SK-N-SH (cell line): ENCODE data around the gene SULF2. TPM values are rescaled to one million over a fixed set of nuclear protein-coding genes. Genes with fewer than 3 reads are reported as not detected.

ENCODE experiments used
- CTCF ChIA-PET: fragments of 300-600, 350-600 bp; formaldehyde crosslinking; extraction: SDS; loops from one replicate; lab custom pipeline; 2021; lab: Yijun Ruan, JAX
- POLR2A ChIA-PET: fragments of 350-600 bp; sonication (Branson Sonifier 250); formaldehyde crosslinking; extraction: SDS; loops from one replicate; lab custom pipeline; 2020; ENCODE audit warnings: antibody characterized with exemption, inconsistent platforms; lab: Yijun Ruan, JAX
- DNase-seq: peaks from one replicate; pipeline ENCODE4 v3.0.0; 2012
- H2AFZ ChIP-seq: fragments of 200-600 bp; sonication (generic); 2 replicates; pipeline ENCODE4 v1.8.1; 2016; ENCODE audit warnings: antibody characterized with exemption, mild to moderate bottlenecking, low read depth
- H3F3A ChIP-seq: fragments of 200-600 bp; sonication (generic); replicated peaks from 2 replicates; pipeline ENCODE3; 2016; ENCODE audit warnings: antibody characterized with exemption, mild to moderate bottlenecking; ENCODE audit not compliant: insufficient read depth
- H3K27ac ChIP-seq, 2 experiments: fragments of 200-500 bp in 1 of 2; fragments of 200-600 bp in 1 of 2; sonication (Bioruptor generic) in 1 of 2; sonication (generic), shearing (Covaris generic) in 1 of 2; 2 replicates each; pipeline versions ENCODE4 v1.5.1 to v1.6.1; 2014 to 2016; ENCODE audit warnings: low read depth in 2 of 2, inconsistent platforms in 1 of 2, low read length in 1 of 2, mild to moderate bottlenecking in 1 of 2, mixed read lengths in 1 of 2
- H3K27me3 ChIP-seq: fragments of 200-600 bp; sonication (generic), shearing (Covaris generic); 2 replicates; pipeline ENCODE4 v1.6.1; 2016; ENCODE audit warnings: mixed run types; ENCODE audit not compliant: insufficient read depth
- H3K36me3 ChIP-seq, 2 experiments: fragments of 200-500 bp in 1 of 2; fragments of 200-600 bp in 1 of 2; sonication (Bioruptor generic) in 1 of 2; sonication (generic) in 1 of 2; replicated peaks in 1 of 2; 2 replicates each; pipeline versions ENCODE3 to v1.5.1; 2014 to 2016; ENCODE audit warnings: low read length in 1 of 2, mild to moderate bottlenecking in 1 of 2; ENCODE audit not compliant: insufficient read depth in 2 of 2, control insufficient read depth in 1 of 2
- H3K4me1 ChIP-seq, 2 experiments: fragments of 200-500 bp in 1 of 2; fragments of 200-600 bp in 1 of 2; sonication (Bioruptor generic) in 1 of 2; sonication (generic), shearing (Covaris generic) in 1 of 2; 2 replicates each; pipeline versions ENCODE4 v1.5.1 to v1.6.1; 2014 to 2016; ENCODE audit warnings: low read depth in 1 of 2, low read length in 1 of 2, mixed run types in 1 of 2; ENCODE audit not compliant: insufficient read depth in 2 of 2, control insufficient read depth in 1 of 2
- H3K4me2 ChIP-seq: fragments of 200-600 bp; sonication (generic), shearing (Covaris generic); 2 replicates; pipeline ENCODE4 v1.6.1; 2017; ENCODE audit warnings: mixed run types
- H3K4me3 ChIP-seq, 2 experiments: fragments of 200-500 bp in 1 of 2; fragments of 200-600 bp in 1 of 2; sonication (Bioruptor generic) in 1 of 2; sonication (generic), shearing (Covaris generic) in 1 of 2; 2 replicates each; pipeline versions ENCODE4 v1.5.1 to v1.8.1; 2014 to 2016; ENCODE audit warnings: low read depth in 2 of 2, inconsistent platforms in 1 of 2, low read length in 1 of 2, mild to moderate bottlenecking in 1 of 2, mixed read lengths in 1 of 2, moderate library complexity in 1 of 2
- H3K79me2 ChIP-seq: fragments of 200-600 bp; sonication (generic); 2 replicates; pipeline ENCODE4 v1.8.1; 2017; ENCODE audit warnings: mild to moderate bottlenecking; ENCODE audit not compliant: insufficient read depth
- H3K9ac ChIP-seq: fragments of 200-600 bp; sonication (generic); 2 replicates; pipeline ENCODE4 v1.6.1; 2017; ENCODE audit warnings: mixed run types
- H3K9me2 ChIP-seq: fragments of 200-600 bp; sonication (generic); 2 replicates; pipeline ENCODE4 v1.6.1; 2017; ENCODE audit warnings: mixed run types
- H3K9me3 ChIP-seq: fragments of 200-600 bp; sonication (generic); 2 replicates; pipeline ENCODE4 v1.6.1; 2017; ENCODE audit warnings: mixed run types, mild to moderate bottlenecking, moderate library complexity
- H4K20me1 ChIP-seq: fragments of 200-600 bp; sonication (generic); 2 replicates; pipeline ENCODE4 v1.6.1; 2017; ENCODE audit warnings: mild to moderate bottlenecking, mixed run types; ENCODE audit not compliant: insufficient read depth
- CHD2 ChIP-seq: fragments of 150-350 bp; IDR thresholded peaks from 2 replicates; pipeline ENCODE4 v1.6.1; 2018; ENCODE audit warnings: low read length; ENCODE audit not compliant: partially characterized antibody
- EP300 ChIP-seq, 2 experiments: IDR thresholded peaks; 2 replicates each; pipeline versions ENCODE4 v1.4.0 to v1.6.1; 2012; ENCODE audit warnings: borderline replicate concordance in 1 of 2, low read depth in 1 of 2, low read length in 1 of 2
- EZH2phosphoT487 ChIP-seq: fragments of 200-600 bp; sonication (generic); IDR thresholded peaks from 2 replicates; pipeline ENCODE4 v1.6.1; 2017; ENCODE audit warnings: low read depth, mixed run types, mild to moderate bottlenecking, antibody characterized with exemption, moderate library complexity, borderline replicate concordance
- FOSL2 ChIP-seq: IDR thresholded peaks from 2 replicates; pipeline ENCODE4 v1.4.0; 2012; ENCODE audit warnings: low read depth, mild to moderate bottlenecking, moderate library complexity, borderline replicate concordance
- JUND ChIP-seq: IDR thresholded peaks from 2 replicates; pipeline ENCODE4 v1.4.0; 2012
- MXI1 ChIP-seq: IDR thresholded peaks from 2 replicates; pipeline ENCODE4 v1.6.1; 2012; ENCODE audit warnings: mild to moderate bottlenecking, low read depth, low read length, improper control_type of control experiment
- POLR2AphosphoS5 ChIP-seq: IDR thresholded peaks from 2 replicates; pipeline ENCODE4 v1.6.1; 2012; ENCODE audit warnings: low read depth, low read length
- RAD21 ChIP-seq: IDR thresholded peaks from 2 replicates; pipeline ENCODE4 v1.6.1; 2012; ENCODE audit warnings: mild to moderate bottlenecking, low read length
- RFX5 ChIP-seq: IDR thresholded peaks from 2 replicates; pipeline ENCODE4 v1.6.1; 2012; ENCODE audit warnings: mild to moderate bottlenecking, improper control_type of control experiment, low read length
- RXRA ChIP-seq: IDR thresholded peaks from 2 replicates; pipeline ENCODE4 v1.4.0; 2012; ENCODE audit warnings: low read depth, mild to moderate bottlenecking, borderline replicate concordance
- SMC3 ChIP-seq: IDR thresholded peaks from 2 replicates; pipeline ENCODE4 v1.6.1; 2012; ENCODE audit warnings: low read depth, low read length, improper control_type of control experiment
- TAF1 ChIP-seq: IDR thresholded peaks from 2 replicates; pipeline ENCODE4 v1.6.1; 2012; ENCODE audit warnings: low read depth, mild to moderate bottlenecking, low read length, moderate library complexity, borderline replicate concordance
- YY1 ChIP-seq: IDR thresholded peaks from 2 replicates; pipeline ENCODE4 v1.4.0; 2012; ENCODE audit warnings: low read depth, mild to moderate bottlenecking
- WGBS: methylation state at CpG from one replicate; pipeline ENCODE4 v1.1.6; 2017; ENCODE audit warnings: low lambda C conversion rate; 5-methylcytosine and 5-hydroxymethylcytosine counted together
- polyA plus RNA-seq, 3 experiments: library from polyadenylated mRNA; depleted of rRNA; stranded (reverse); fragments of >200 nt; gene quantifications; 2 replicates each; pipeline ENCODE4 v1.2.3, GENCODE V29; 2012
- TF ChIP-seq, protein P1 (sequence below): IDR thresholded peaks from 2 replicates; pipeline ENCODE4 v1.4.0; 2012; ENCODE audit warnings: low read depth, borderline replicate concordance
- TF ChIP-seq, protein P2 (sequence below): IDR thresholded peaks from 2 replicates; pipeline ENCODE4; 2012
- TF ChIP-seq, protein P3 (sequence below): IDR thresholded peaks from 2 replicates; pipeline ENCODE4 v1.4.0; 2012; ENCODE audit warnings: low read depth
- TF ChIP-seq, protein P4 (sequence below): fragments of 200-600 bp; sonication (generic); IDR thresholded peaks from 2 replicates; pipeline ENCODE4 v1.6.1; 2017; ENCODE audit warnings: antibody characterized with exemption, mild to moderate bottlenecking, moderate library complexity
- TF ChIP-seq, protein P5 (sequence below): IDR thresholded peaks from 2 replicates; pipeline ENCODE4 v1.6.1; 2012; ENCODE audit warnings: mild to moderate bottlenecking, low read depth, low read length, moderate library complexity

SULF2 gene
- polyA plus RNA-seq, 1 of the 3 experiments (the other 2 are of a cell fraction) = 20.2 TPM

DNA sequence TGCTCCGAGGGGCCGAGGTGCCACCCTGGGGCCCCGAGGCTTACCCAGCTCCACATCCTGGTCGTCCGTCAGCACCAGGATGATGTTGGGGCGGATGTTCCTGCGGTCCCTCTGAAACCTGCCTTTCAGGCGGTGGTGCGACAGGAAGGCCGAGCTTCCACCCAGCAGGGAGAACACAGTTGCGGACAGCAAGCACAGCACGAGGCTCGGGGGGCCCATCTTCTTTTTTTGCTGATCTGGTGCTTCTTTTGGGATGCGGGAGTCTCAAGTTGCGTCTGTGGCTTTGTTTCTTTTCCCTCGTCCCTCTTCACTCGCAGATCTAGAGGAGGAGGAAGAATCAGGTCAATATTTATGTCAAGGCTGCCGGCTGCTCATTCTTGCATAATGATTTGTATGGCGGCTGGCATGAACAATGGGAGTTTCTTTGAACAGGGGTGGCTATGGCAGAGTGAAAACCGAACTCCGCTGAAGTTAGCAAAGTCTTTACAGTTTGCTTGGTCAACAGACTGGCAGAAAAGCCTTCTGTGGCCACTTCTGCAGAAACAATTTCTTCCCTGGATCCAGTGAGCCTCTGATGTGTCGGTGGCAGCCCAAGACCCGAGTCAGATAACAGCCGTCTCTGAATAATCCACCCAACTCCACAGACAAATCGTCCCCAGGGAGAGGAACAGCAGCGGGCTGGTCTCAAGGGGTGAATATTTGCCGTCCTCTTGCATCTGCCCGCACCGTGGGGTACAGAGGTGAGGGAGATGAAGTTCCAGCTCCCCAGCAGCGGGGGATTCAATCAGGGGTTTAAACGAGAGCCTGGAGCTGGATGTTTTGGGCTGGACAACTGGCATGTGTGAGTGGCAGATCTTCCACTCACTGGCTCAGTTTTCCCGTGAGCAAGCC lies 27.9 kb downstream of the SULF2 start:
- WGBS = 87% methylated on average over 26 of the region's 32 CpGs
- Histone ChIP-seq H2AFZ (no peak overlapping the region), H3K9me2 (no peaks in the 10 kb centered on the region), H3K4me3 (no peak overlapping the region), H3K36me3 (no peaks in the 10 kb centered on the region), H3K9me3 (no peaks in the 10 kb centered on the region), H3K4me2 (no peak overlapping the region), H3K9ac (no peak overlapping the region), H3F3A (no peaks in the 10 kb centered on the region), H4K20me1 (no peaks in the 10 kb centered on the region), H3K4me1 (peaks cover 0 to 9% of the 10 kb centered on the region in 2 experiments; a peak in 1 of 4 replicates), H3K27me3 (no peaks in the 10 kb centered on the region), H3K79me2 (no peaks in the 10 kb centered on the region), H3K27ac (no peak overlapping the region)
- DNase-seq = no peak
- ChIA-PET POLR2A (no interaction called here), CTCF (interaction anchor here (1.1 kb wide), 1 partner anchor 79 kb away, joined by 3 read pairs; no protein-coding TSS in a partner anchor)
- TF ChIP-seq RAD21 (no peak), TAF1 (no peak), SMC3 (no peak), EP300 (IDR thresholded peaks at IDR 0.05; ENCODE audit: borderline replicate concordance in 1 of 2, low read depth in 1 of 2, low read length in 1 of 2) (no peak), EZH2phosphoT487 (no peak), YY1 (no peak), FOSL2 (no peak), RXRA (no peak), MXI1 (no peak), POLR2AphosphoS5 (no peak), CHD2 (no peak), RFX5 (no peak), JUND (no peak)
- TF ChIP-seq, protein P1, sequence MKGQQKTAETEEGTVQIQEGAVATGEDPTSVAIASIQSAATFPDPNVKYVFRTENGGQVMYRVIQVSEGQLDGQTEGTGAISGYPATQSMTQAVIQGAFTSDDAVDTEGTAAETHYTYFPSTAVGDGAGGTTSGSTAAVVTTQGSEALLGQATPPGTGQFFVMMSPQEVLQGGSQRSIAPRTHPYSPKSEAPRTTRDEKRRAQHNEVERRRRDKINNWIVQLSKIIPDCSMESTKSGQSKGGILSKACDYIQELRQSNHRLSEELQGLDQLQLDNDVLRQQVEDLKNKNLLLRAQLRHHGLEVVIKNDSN = no peak
- TF ChIP-seq, protein P2, sequence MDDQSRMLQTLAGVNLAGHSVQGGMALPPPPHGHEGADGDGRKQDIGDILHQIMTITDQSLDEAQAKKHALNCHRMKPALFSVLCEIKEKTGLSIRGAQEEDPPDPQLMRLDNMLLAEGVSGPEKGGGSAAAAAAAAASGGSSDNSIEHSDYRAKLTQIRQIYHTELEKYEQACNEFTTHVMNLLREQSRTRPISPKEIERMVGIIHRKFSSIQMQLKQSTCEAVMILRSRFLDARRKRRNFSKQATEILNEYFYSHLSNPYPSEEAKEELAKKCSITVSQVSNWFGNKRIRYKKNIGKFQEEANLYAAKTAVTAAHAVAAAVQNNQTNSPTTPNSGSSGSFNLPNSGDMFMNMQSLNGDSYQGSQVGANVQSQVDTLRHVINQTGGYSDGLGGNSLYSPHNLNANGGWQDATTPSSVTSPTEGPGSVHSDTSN = no peak
- TF ChIP-seq, protein P3, sequence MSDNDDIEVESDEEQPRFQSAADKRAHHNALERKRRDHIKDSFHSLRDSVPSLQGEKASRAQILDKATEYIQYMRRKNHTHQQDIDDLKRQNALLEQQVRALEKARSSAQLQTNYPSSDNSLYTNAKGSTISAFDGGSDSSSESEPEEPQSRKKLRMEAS = no peak
- TF ChIP-seq, protein P4, sequence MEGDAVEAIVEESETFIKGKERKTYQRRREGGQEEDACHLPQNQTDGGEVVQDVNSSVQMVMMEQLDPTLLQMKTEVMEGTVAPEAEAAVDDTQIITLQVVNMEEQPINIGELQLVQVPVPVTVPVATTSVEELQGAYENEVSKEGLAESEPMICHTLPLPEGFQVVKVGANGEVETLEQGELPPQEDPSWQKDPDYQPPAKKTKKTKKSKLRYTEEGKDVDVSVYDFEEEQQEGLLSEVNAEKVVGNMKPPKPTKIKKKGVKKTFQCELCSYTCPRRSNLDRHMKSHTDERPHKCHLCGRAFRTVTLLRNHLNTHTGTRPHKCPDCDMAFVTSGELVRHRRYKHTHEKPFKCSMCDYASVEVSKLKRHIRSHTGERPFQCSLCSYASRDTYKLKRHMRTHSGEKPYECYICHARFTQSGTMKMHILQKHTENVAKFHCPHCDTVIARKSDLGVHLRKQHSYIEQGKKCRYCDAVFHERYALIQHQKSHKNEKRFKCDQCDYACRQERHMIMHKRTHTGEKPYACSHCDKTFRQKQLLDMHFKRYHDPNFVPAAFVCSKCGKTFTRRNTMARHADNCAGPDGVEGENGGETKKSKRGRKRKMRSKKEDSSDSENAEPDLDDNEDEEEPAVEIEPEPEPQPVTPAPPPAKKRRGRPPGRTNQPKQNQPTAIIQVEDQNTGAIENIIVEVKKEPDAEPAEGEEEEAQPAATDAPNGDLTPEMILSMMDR = no peak
- TF ChIP-seq, protein P5, sequence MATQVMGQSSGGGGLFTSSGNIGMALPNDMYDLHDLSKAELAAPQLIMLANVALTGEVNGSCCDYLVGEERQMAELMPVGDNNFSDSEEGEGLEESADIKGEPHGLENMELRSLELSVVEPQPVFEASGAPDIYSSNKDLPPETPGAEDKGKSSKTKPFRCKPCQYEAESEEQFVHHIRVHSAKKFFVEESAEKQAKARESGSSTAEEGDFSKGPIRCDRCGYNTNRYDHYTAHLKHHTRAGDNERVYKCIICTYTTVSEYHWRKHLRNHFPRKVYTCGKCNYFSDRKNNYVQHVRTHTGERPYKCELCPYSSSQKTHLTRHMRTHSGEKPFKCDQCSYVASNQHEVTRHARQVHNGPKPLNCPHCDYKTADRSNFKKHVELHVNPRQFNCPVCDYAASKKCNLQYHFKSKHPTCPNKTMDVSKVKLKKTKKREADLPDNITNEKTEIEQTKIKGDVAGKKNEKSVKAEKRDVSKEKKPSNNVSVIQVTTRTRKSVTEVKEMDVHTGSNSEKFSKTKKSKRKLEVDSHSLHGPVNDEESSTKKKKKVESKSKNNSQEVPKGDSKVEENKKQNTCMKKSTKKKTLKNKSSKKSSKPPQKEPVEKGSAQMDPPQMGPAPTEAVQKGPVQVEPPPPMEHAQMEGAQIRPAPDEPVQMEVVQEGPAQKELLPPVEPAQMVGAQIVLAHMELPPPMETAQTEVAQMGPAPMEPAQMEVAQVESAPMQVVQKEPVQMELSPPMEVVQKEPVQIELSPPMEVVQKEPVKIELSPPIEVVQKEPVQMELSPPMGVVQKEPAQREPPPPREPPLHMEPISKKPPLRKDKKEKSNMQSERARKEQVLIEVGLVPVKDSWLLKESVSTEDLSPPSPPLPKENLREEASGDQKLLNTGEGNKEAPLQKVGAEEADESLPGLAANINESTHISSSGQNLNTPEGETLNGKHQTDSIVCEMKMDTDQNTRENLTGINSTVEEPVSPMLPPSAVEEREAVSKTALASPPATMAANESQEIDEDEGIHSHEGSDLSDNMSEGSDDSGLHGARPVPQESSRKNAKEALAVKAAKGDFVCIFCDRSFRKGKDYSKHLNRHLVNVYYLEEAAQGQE = no peak
